ENCODE results near the gene PARP16. TPM values are rescaled to one million over a fixed set of nuclear protein-coding genes. Genes with fewer than 3 reads are reported as not detected.

Gene PARP16
- total RNA-seq, 3 donors from 2014 or later: 10.5 to 14.1 (median 10.9) TPM

- H3K4me1 Mint-ChIP-seq (ENCODE audit: low read depth): peaks cover 25% of the 10 kb centered on the region
- H3K27me3 Mint-ChIP-seq (ENCODE audit: low read depth): no peaks in the 10 kb centered on the region
- H3K36me3 Mint-ChIP-seq (ENCODE audit: insufficient read depth): no peaks in the 10 kb centered on the region
- DNase-seq (peak; percentile 65), ATAC-seq (peak; percentile 81 to 82)
- H3K4me3 Mint-ChIP-seq: peak within 1 kb of the TSS; percentile 92
- no peaks in the 10 kb centered on the region for H3K9me3 Mint-ChIP-seq
Measured at GRCh38 chr15:65304381-65305149, 17.9 kb upstream of the PARP16 start, which contains the start of gene RNU5B-1. Gene RNU5B-1 (plus strand): TSS chr15:65304677.

- Mint-ChIP-seq H3K9me3 (no peaks in the 10 kb centered on the region), H3K27me3 (ENCODE audit: low read depth) (no peaks in the 10 kb centered on the region), H3K36me3 (ENCODE audit: insufficient read depth) (no peaks in the 10 kb centered on the region), H3K4me1 (ENCODE audit: low read depth) (peaks cover 30% of the 10 kb centered on the region), H3K4me3 (peak overlapping the region; percentile 92)
- no peak for DNase-seq
- ATAC-seq: no peak
Measured at GRCh38 chr15:65303687-65304380, 17.2 kb upstream of the PARP16 start.

DNA sequence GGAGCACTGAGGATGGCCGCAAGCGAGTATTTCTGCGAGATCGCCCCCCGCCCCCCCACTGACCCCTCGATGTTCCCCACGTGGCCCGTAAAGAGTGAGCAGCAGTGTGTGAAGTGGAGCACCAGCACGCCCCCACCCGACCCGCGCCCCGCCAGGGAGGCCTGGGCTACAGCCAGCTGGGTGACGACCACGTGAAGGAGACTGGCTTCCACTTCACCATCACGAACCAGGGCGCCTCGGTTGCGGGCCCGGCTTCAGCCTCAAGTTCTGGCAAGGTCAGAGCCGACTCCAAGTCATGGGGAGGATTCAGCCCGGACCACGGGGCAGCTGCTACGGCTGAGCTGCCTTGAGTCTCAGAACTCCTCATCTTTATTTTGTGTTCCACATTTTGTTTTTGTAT, 15.4 kb upstream of the PARP16 start:
- peaks cover 43% of the 10 kb centered on the region for H3K4me1 Mint-ChIP-seq (ENCODE audit: low read depth)
- ATAC-seq (no peak), DNase-seq (no peak)
- H3K4me3 Mint-ChIP-seq: peak overlapping the region; percentile 24
- H3K9me3 Mint-ChIP-seq: no peaks in the 10 kb centered on the region
- no peaks in the 10 kb centered on the region for H3K36me3 Mint-ChIP-seq (ENCODE audit: insufficient read depth)
- H3K27me3 Mint-ChIP-seq (ENCODE audit: low read depth): no peaks in the 10 kb centered on the region

- Mint-ChIP-seq H3K27me3 (ENCODE audit: low read depth) (no peaks in the 10 kb centered on the region), H3K9me3 (no peaks in the 10 kb centered on the region), H3K4me3 (no peak overlapping the region), H3K4me1 (ENCODE audit: low read depth) (peaks cover 45% of the 10 kb centered on the region), H3K36me3 (ENCODE audit: insufficient read depth) (no peaks in the 10 kb centered on the region)
- DNase-seq (no peak), ATAC-seq (no peak)
Measured at GRCh38 chr15:65300924-65301441, 14.3 kb upstream of the PARP16 start.

GRCh38 chr15:65298731-65299130, 12.0 kb upstream of the PARP16 start:
- H3K4me3 Mint-ChIP-seq: peak overlapping the region; percentile 89
- DNase-seq: no peak
- no peak for ATAC-seq
- no peaks in the 10 kb centered on the region for H3K36me3 Mint-ChIP-seq (ENCODE audit: insufficient read depth)
- H3K4me1 Mint-ChIP-seq (ENCODE audit: low read depth): peaks cover 37% of the 10 kb centered on the region
- no peaks in the 10 kb centered on the region for H3K27me3 Mint-ChIP-seq (ENCODE audit: low read depth)
- no peaks in the 10 kb centered on the region for H3K9me3 Mint-ChIP-seq

DNA sequence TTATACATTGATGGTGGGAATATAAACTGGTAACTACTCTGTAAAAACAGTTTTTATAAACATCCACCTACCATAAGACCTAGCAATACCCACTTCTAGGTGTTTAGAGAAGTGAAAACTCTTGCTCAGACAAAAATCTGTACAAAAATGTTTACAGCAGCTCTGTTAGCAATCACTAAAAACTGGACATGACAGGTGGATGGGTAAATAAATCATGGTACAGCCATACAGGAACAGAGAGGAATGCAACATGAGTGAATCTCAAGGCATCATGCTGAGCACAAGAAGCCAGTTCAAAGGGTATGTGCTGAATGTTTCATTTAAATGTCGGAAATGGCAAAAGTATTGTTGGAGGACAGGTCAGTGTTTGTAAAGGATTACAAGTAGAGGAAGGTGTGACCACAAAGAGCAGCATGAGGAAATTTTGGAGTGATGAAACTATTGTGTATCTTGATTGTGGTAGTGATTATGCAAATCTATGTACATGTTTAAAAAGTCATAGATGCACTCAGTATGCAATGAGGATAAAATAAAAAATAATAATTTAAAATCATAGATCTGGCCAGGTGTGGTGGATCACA, 6.3 kb upstream of the PARP16 start:
- no peaks in the 10 kb centered on the region for H3K9me3 Mint-ChIP-seq
- no peaks in the 10 kb centered on the region for H3K27me3 Mint-ChIP-seq (ENCODE audit: low read depth)
- H3K4me1 Mint-ChIP-seq (ENCODE audit: low read depth): peaks cover 20% of the 10 kb centered on the region
- no peak overlapping the region for H3K4me3 Mint-ChIP-seq
- DNase-seq (no peak), ATAC-seq (no peak)
- H3K36me3 Mint-ChIP-seq (ENCODE audit: insufficient read depth): no peaks in the 10 kb centered on the region

GRCh38 chr15:65290228-65290627, 3.5 kb upstream of the PARP16 start:
- no peak for DNase-seq
- Mint-ChIP-seq H3K9me3 (no peaks in the 10 kb centered on the region), H3K4me3 (no peak overlapping the region), H3K36me3 (ENCODE audit: insufficient read depth) (no peaks in the 10 kb centered on the region), H3K4me1 (ENCODE audit: low read depth) (peaks cover 25% of the 10 kb centered on the region), H3K27me3 (ENCODE audit: low read depth) (no peaks in the 10 kb centered on the region)
- no peak for ATAC-seq

DNA sequence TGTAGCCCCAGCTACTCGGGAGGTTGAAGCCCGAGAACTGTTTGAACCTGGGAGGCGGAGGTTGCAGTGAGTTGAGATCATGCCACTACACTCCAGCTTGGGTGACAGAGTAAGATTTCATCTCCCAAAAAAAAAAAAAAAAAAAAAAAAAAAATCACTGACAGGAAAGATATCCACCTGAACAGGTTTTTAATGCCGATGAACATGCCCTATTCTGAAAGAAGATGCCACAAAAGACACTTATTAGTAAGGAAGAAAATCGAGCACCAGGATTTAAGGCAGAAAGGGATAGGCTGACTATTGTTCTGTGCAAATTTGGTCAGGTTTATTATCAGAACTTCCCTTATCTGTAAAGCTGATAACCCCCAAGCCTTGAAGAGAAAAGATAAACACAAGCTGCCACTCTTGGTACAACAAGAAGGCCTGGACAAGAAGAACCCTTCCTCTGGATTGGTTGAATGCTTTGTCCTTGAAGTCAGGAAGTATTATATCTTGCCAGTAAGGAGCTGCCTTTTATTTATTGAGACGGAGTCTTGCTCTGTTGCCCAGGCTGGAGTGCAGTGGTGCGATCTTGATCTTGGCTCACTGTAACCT, 2.7 kb upstream of the PARP16 start:
- ATAC-seq (no peak), DNase-seq (no peak)
- no peaks in the 10 kb centered on the region for H3K9me3 Mint-ChIP-seq
- no peak overlapping the region for H3K4me3 Mint-ChIP-seq
- no peaks in the 10 kb centered on the region for H3K36me3 Mint-ChIP-seq (ENCODE audit: insufficient read depth)
- H3K4me1 Mint-ChIP-seq (ENCODE audit: low read depth): peaks cover 25% of the 10 kb centered on the region
- no peaks in the 10 kb centered on the region for H3K27me3 Mint-ChIP-seq (ENCODE audit: low read depth)

DNA sequence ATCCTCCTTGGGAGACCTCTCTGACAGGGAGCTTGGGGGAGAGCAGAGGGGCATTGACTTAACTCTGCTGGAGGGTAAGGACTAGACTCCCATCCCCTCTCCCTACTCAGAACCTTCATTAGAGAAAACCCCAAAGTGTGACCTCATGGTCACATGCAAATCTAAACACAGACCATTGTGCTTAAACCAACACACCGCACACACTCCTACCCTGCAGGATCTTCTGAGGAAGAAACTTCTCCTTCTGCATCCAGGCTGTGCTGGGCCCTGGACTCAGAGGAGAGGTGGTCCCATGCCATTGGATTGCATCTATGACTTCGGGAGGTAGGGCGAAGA, 805 bp upstream of the PARP16 start:
- Mint-ChIP-seq H3K9me3 (no peaks in the 10 kb centered on the region), H3K4me1 (ENCODE audit: low read depth) (peaks cover 29% of the 10 kb centered on the region), H3K27me3 (ENCODE audit: low read depth) (no peaks in the 10 kb centered on the region), H3K4me3 (peak overlapping the region; percentile 86), H3K36me3 (ENCODE audit: insufficient read depth) (peaks cover 5% of the 10 kb centered on the region)
- no peak for ATAC-seq
- no peak for DNase-seq

DNA sequence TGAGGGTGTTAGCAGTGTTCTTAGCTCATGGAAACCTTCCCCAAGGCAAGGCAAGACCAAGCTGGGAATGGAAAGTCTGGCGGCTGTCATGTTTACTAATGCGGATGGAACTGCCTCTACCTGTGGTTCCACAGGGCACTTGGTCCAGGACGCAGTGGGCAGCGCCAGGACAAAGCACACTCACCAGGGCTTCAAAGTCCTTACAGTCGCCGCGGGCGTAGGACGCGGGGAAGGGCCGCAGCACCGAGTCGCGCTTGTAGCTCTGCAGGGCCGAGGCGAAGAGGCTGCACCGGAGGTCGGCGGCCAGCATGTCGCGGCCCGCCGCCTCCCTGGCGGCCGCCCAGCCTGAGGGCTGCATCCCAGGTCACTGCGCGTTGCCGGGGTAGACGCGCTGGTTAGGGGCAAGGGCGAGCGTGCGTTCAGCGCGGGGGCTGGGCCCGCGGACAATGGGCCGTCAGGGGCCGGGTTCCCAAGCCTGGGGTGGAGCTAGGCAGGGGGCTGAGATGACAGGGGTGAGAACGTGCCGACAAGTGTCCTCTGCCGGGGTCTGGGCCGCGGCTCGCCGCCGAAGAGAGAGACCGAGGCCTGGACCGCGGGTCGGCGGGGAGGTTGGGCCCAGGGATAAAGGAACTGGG, 497 bp downstream of the PARP16 start:
- peak overlapping the region; percentile 86 for H3K4me3 Mint-ChIP-seq
- peaks cover 5% of the 10 kb centered on the region for H3K36me3 Mint-ChIP-seq (ENCODE audit: insufficient read depth)
- H3K4me1 Mint-ChIP-seq (ENCODE audit: low read depth): peaks cover 31% of the 10 kb centered on the region
- ATAC-seq: peak; percentile 26 to 28
- no peaks in the 10 kb centered on the region for H3K9me3 Mint-ChIP-seq
- no peaks in the 10 kb centered on the region for H3K27me3 Mint-ChIP-seq (ENCODE audit: low read depth)
- no peak for DNase-seq

- H3K4me3 Mint-ChIP-seq: peak overlapping the region; percentile 86
- H3K9me3 Mint-ChIP-seq: no peaks in the 10 kb centered on the region
- ATAC-seq (no peak), DNase-seq (no peak)
- H3K27me3 Mint-ChIP-seq (ENCODE audit: low read depth): no peaks in the 10 kb centered on the region
- H3K36me3 Mint-ChIP-seq (ENCODE audit: insufficient read depth): peaks cover 5% of the 10 kb centered on the region
- peaks cover 31% of the 10 kb centered on the region for H3K4me1 Mint-ChIP-seq (ENCODE audit: low read depth)
Measured at GRCh38 chr15:65285291-65286068, 1.2 kb downstream of the PARP16 start.

DNA sequence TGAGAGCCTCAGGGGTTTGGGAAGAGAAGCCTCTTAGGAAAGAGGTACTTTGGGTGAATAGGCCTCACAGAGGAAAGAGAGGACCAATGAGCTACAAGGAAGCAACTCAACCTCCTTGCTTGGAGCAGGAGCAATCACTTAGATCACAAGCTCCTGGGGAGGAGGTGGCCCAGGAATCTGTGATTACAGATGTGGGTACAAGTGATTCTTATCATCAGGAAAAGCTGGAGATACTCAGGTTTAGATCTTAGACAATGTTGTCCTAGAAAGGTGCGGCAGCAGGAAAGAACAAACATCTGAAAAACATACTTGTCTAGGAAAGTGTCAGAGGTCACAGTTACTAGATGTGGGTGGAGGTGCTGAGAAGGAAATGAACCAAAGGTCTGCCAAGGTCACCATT, 8.2 kb downstream of the PARP16 start:
- Mint-ChIP-seq H3K27me3 (ENCODE audit: low read depth) (no peaks in the 10 kb centered on the region), H3K4me1 (ENCODE audit: low read depth) (peaks cover 40% of the 10 kb centered on the region), H3K4me3 (no peak overlapping the region), H3K9me3 (no peaks in the 10 kb centered on the region), H3K36me3 (ENCODE audit: insufficient read depth) (peaks cover 11% of the 10 kb centered on the region)
- ATAC-seq (no peak), DNase-seq (no peak)

GRCh38 chr15:65277015-65277414, 9.7 kb downstream of the PARP16 start:
- no peaks in the 10 kb centered on the region for H3K27me3 Mint-ChIP-seq (ENCODE audit: low read depth)
- H3K4me1 Mint-ChIP-seq (ENCODE audit: low read depth): peaks cover 32% of the 10 kb centered on the region
- no peak overlapping the region for H3K4me3 Mint-ChIP-seq
- ATAC-seq: no peak
- no peak for DNase-seq
- no peaks in the 10 kb centered on the region for H3K9me3 Mint-ChIP-seq
- H3K36me3 Mint-ChIP-seq (ENCODE audit: insufficient read depth): peaks cover 8% of the 10 kb centered on the region
